Uterus (tissue), 2 donors: Measurements from ENCODE around the gene PLA2G6.

ENCODE experiments used
- CTCF ChIP-seq, 4 experiments: fragments of 200-600 bp in 2 of 4; fragments of 450-650 bp in 2 of 4; sonication (generic) in 2 of 4; IDR thresholded peaks; one replicate each; pipeline ENCODE4 v1.5.1; 2016 to 2019; ENCODE audit warnings: antibody characterized with exemption in 4 of 4, mild to moderate bottlenecking in 2 of 4, moderate library complexity in 1 of 4
- POLR2A ChIP-seq, 2 donors: fragments of 450-650 bp; IDR thresholded peaks; one replicate each; pipeline ENCODE4 v1.6.1; 2016; ENCODE audit warnings: antibody characterized with exemption in 2 of 2, mild to moderate bottlenecking in 1 of 2, moderate library complexity in 1 of 2

- TF ChIP-seq CTCF (IDR thresholded peaks at IDR 0.05), result no peak
- TF ChIP-seq POLR2A (IDR thresholded peaks at IDR 0.05), result no peak
Measured at GRCh38 chr22:38163844-38164550, 17.6 kb downstream of the PLA2G6 start.
